Measurements from ENCODE around the gene SETBP1.
A peak's percentile ranks its signal among the peaks of the same experiment; 100 is the strongest.

Gene SETBP1

GRCh38 chr18:44817831-44818473 lies 137.3 kb downstream of the SETBP1 start:
- intact Hi-C loops (cut with DNase I): no loop called here
- no peak for DNase-seq

GRCh38 chr18:44818668-44819403 lies 138.1 kb downstream of the SETBP1 start:
- DNase-seq: no peak
- intact Hi-C loops (cut with DNase I): no loop called here

GRCh38 chr18:44819944-44820510 lies 139.3 kb downstream of the SETBP1 start:
- DNase-seq: peak in 29 of 42 donors; percentile 9 to 70 (median 37)
- intact Hi-C loops (cut with DNase I): no loop called here

- no peak for DNase-seq
- intact Hi-C loops (cut with DNase I): no loop called here
Measured at GRCh38 chr18:44821924-44822323, 141.2 kb downstream of the SETBP1 start.

GRCh38 chr18:44823286-44823685 lies 142.6 kb downstream of the SETBP1 start:
- no peak for DNase-seq
- intact Hi-C loops (cut with DNase I): no loop called here

GRCh38 chr18:44823782-44824181 lies 143.1 kb downstream of the SETBP1 start:
- intact Hi-C loops (cut with DNase I): no loop called here
- DNase-seq: no peak

GRCh38 chr18:44824884-44825283 lies 144.2 kb downstream of the SETBP1 start:
- intact Hi-C loops (cut with DNase I): no loop called here

GRCh38 chr18:44826418-44827259 lies 146.0 kb downstream of the SETBP1 start:
- peak in 23 of 42 donors; percentile 10 to 68 (median 41) for DNase-seq
- intact Hi-C loops (cut with DNase I): no loop called here

More at GRCh38 chr18:44824884-44825283, 144.2 kb downstream of the SETBP1 start:
- no peak for DNase-seq

- DNase-seq: no peak
- intact Hi-C loops (cut with DNase I): no loop called here
Measured at GRCh38 chr18:44828080-44828479, 147.4 kb downstream of the SETBP1 start.

- intact Hi-C loops (cut with DNase I): no loop called here
- no peak for DNase-seq
Measured at GRCh38 chr18:44830581-44830980, 149.9 kb downstream of the SETBP1 start.

GRCh38 chr18:44833786-44834185 lies 153.1 kb downstream of the SETBP1 start:
- intact Hi-C loops (cut with DNase I): no loop called here
- no peak for DNase-seq

GRCh38 chr18:44834867-44835469 lies 154.3 kb downstream of the SETBP1 start:
- no peak for DNase-seq
- intact Hi-C loops (cut with DNase I): no loop called here

GRCh38 chr18:44835703-44836102 lies 155.0 kb downstream of the SETBP1 start:
- intact Hi-C loops (cut with DNase I): no loop called here
- DNase-seq: peak in 21 of 42 donors; percentile 17 to 66 (median 37)

- DNase-seq: no peak
- intact Hi-C loops (cut with DNase I): no loop called here
Measured at GRCh38 chr18:44836263-44836662, 155.6 kb downstream of the SETBP1 start.

GRCh38 chr18:44837482-44838180 lies 156.9 kb downstream of the SETBP1 start:
- intact Hi-C loops (cut with DNase I): no loop called here
- DNase-seq: no peak

- intact Hi-C loops (cut with DNase I): no loop called here
- DNase-seq: peak; percentile 25 to 89 (median 70)
Measured at GRCh38 chr18:44838971-44839666, 158.4 kb downstream of the SETBP1 start.

- intact Hi-C loops (cut with DNase I): no loop called here
- no peak for DNase-seq
Measured at GRCh38 chr18:44840058-44840790, 159.5 kb downstream of the SETBP1 start.
